ENCODE data around the gene ERMAP. TPM values are rescaled to one million over a fixed set of nuclear protein-coding genes. Genes with fewer than 3 reads are reported as not detected.

The ERMAP gene
- polyA plus RNA-seq, 2 donors, result 5.1 to 5.8 TPM

- Histone ChIP-seq H3K9me3 (ENCODE audit: control insufficient read depth in 2 of 2, insufficient read depth in 1 of 2, low read depth in 1 of 2, low read length in 1 of 2) (no peaks in the 10 kb centered on the region), H3K27ac (ENCODE audit: low read depth in 2 of 2, low read length in 1 of 2) (no peak overlapping the region), H3K4me1 (ENCODE audit: control insufficient read depth in 2 of 2, insufficient read depth in 2 of 2, low read length in 1 of 2) (peaks cover 4% of the 10 kb centered on the region in 2 donors), H3K4me3 (ENCODE audit: low read depth in 1 of 2, low read length in 2 of 2) (no peak overlapping the region), H3K27me3 (ENCODE audit: control insufficient read depth in 1 of 2, insufficient read depth in 2 of 2, low read length in 2 of 2) (no peaks in the 10 kb centered on the region), H3K36me3 (ENCODE audit: control insufficient read depth in 2 of 2, insufficient read depth in 2 of 2, low read length in 1 of 2) (peaks cover 8% of the 10 kb centered on the region in 2 donors)
- WGBS, 2 donors, result 98 to 100% methylated on average over 1 of the region's 1 CpG
Observed at GRCh38 chr1:42780176-42780575, 36.7 kb upstream of the ERMAP start.

- Histone ChIP-seq H3K9me3 (ENCODE audit: control insufficient read depth in 2 of 2, insufficient read depth in 1 of 2, low read depth in 1 of 2, low read length in 1 of 2) (peaks cover 0 to 2% of the 10 kb centered on the region in 2 donors), H3K4me1 (ENCODE audit: control insufficient read depth in 2 of 2, insufficient read depth in 2 of 2, low read length in 1 of 2) (peaks cover 4 to 8% of the 10 kb centered on the region in 2 donors), H3K36me3 (ENCODE audit: control insufficient read depth in 2 of 2, insufficient read depth in 2 of 2, low read length in 1 of 2) (no peaks in the 10 kb centered on the region), H3K27ac (ENCODE audit: low read depth in 2 of 2, low read length in 1 of 2) (no peak overlapping the region), H3K4me3 (ENCODE audit: low read depth in 1 of 2, low read length in 2 of 2) (no peak overlapping the region), H3K27me3 (ENCODE audit: control insufficient read depth in 1 of 2, insufficient read depth in 2 of 2, low read length in 2 of 2) (no peaks in the 10 kb centered on the region)
- 95 to 97% methylated on average over 2 of the region's 2 CpGs for WGBS, 2 donors
Observed at GRCh38 chr1:42783092-42783491, 33.8 kb upstream of the ERMAP start.

DNA sequence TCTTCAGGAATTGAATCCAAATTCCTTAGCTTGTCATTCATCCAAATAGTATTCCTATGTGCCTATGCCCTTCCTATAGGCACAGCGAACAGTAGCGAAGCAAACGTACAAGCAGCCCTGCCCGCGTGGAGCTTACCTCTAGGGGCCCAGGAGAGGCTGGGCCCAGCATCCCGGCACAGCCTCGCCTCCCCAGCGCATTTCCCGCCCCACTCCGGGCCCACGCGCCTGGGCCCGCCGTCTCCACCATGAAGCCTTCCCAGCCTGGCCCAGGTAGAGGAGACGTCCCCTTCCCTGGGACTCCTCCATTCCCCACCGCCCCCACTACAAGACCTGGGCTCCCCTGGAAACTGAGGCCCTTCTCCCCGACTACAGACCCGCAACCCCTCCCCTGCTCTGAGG lies 32.4 kb upstream of the ERMAP start:
- peaks cover 4 to 8% of the 10 kb centered on the region in 2 donors for H3K4me1 ChIP-seq (ENCODE audit: control insufficient read depth in 2 of 2, insufficient read depth in 2 of 2, low read length in 1 of 2)
- no peaks in the 10 kb centered on the region for H3K27me3 ChIP-seq (ENCODE audit: control insufficient read depth in 1 of 2, insufficient read depth in 2 of 2, low read length in 2 of 2)
- H3K4me3 ChIP-seq (ENCODE audit: low read depth in 1 of 2, low read length in 2 of 2), result no peak overlapping the region
- H3K36me3 ChIP-seq (ENCODE audit: control insufficient read depth in 2 of 2, insufficient read depth in 2 of 2, low read length in 1 of 2), result no peaks in the 10 kb centered on the region
- H3K27ac ChIP-seq (ENCODE audit: low read depth in 2 of 2, low read length in 1 of 2), result no peak overlapping the region
- H3K9me3 ChIP-seq (ENCODE audit: control insufficient read depth in 2 of 2, insufficient read depth in 1 of 2, low read depth in 1 of 2, low read length in 1 of 2), result peaks cover 0 to 2% of the 10 kb centered on the region in 2 donors
- 88 to 91% methylated on average over 18 of the region's 18 CpGs for WGBS, 2 donors

DNA sequence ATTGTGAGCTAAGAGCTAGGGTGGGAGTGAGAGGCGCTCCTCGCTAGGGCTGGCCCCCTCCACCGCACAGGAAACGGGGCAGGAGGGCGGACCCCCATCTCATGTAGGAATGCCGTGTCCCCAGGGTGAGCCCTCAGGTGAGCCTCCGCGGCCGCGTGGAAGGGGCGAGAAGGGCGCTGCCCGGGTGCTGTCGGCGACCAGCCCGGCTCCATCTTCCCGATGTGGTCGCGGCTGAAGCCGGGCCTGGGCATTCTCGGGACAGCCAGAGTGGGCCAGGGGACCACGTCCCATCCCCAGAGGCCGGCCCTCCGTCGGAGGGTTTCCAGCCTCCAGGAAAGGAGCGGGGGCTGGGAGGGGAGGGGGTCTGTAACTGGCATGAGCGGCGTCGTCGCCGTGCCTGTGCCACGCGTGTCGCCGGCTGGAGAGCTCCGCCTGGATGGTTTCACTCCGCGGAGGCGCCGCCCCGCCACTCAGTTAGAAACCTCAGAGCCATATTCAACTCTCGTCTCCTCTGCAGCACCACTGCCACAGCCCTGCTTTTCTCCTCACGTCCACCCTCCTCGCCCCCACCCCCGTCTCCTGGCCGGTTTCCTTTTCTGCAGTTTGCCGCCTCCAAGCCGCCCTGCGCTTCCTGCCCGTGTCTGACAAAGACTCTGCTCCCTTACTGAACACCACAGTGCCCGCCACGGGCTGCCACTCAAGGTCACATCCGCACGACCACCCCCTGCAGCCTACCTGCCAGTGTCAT lies 31.8 kb upstream of the ERMAP start, which contains the start of gene TMEM269:
Gene TMEM269 (plus strand): TSS at position 46 of the 748 bp plus-strand sequence. CDS start 4,903 bp downstream, outside the sequence.
- Histone ChIP-seq H3K9me3 (ENCODE audit: control insufficient read depth in 2 of 2, insufficient read depth in 1 of 2, low read depth in 1 of 2, low read length in 1 of 2) (peaks cover 0 to 2% of the 10 kb centered on the region in 2 donors), H3K4me1 (ENCODE audit: control insufficient read depth in 2 of 2, insufficient read depth in 2 of 2, low read length in 1 of 2) (peaks cover 4 to 8% of the 10 kb centered on the region in 2 donors), H3K27me3 (ENCODE audit: control insufficient read depth in 1 of 2, insufficient read depth in 2 of 2, low read length in 2 of 2) (no peaks in the 10 kb centered on the region), H3K27ac (ENCODE audit: low read depth in 2 of 2, low read length in 1 of 2) (no peak within 1 kb of the TSS), H3K36me3 (ENCODE audit: control insufficient read depth in 2 of 2, insufficient read depth in 2 of 2, low read length in 1 of 2) (no peaks in the 10 kb centered on the region), H3K4me3 (ENCODE audit: low read depth in 1 of 2, low read length in 2 of 2) (peak within 1 kb of the TSS; percentile 25 to 33)
- 8 to 12% methylated on average over 51 to 54 of the region's 54 CpGs for WGBS, 2 donors

DNA sequence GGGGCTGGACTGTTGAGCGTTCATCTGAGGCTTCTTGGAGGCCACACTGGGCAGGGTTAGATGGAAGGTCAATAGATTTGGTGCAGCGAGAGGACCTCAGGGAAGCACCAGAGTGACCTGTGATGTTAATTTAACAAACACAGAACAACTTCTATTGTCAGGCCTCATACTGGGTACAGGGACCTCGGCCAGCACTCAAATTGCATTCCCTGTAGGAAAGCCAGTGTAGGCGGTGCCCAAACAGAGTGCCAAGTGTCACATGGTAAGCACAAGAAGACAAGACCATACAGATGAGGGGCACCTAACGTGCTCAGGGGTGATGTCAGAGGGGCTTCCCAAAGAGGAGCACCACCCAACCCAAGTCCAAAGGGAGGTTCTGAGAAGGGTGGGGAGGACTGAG lies 30.8 kb upstream of the ERMAP start:
- Histone ChIP-seq H3K4me1 (ENCODE audit: control insufficient read depth in 2 of 2, insufficient read depth in 2 of 2, low read length in 1 of 2) (peaks cover 4 to 8% of the 10 kb centered on the region in 2 donors), H3K9me3 (ENCODE audit: control insufficient read depth in 2 of 2, insufficient read depth in 1 of 2, low read depth in 1 of 2, low read length in 1 of 2) (peaks cover 0 to 2% of the 10 kb centered on the region in 2 donors), H3K4me3 (ENCODE audit: low read depth in 1 of 2, low read length in 2 of 2) (no peak overlapping the region), H3K36me3 (ENCODE audit: control insufficient read depth in 2 of 2, insufficient read depth in 2 of 2, low read length in 1 of 2) (no peaks in the 10 kb centered on the region), H3K27ac (ENCODE audit: low read depth in 2 of 2, low read length in 1 of 2) (no peak overlapping the region), H3K27me3 (ENCODE audit: control insufficient read depth in 1 of 2, insufficient read depth in 2 of 2, low read length in 2 of 2) (no peaks in the 10 kb centered on the region)
- 82 to 85% methylated on average over 5 of the region's 5 CpGs for WGBS, 2 donors

DNA sequence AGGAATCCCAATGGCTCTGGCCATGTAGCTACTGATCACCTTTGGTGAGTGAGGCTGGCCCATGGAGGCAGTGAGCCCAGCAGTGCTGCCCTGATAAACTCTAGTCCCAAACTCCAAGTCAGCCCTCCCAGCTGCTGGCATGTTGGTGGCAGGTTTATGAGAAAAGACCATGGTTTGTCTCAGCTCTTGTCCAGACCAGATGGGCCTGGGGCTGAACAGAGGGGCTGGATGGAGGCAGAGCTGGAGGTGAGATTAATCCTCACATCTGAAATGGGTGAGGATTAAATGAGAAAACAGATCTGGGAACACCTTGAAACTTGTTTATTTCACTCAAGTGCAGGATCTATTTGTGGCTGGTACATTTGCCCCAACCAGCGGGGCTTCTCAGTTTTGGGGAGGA lies 28.9 kb upstream of the ERMAP start:
- no peak overlapping the region for H3K4me3 ChIP-seq (ENCODE audit: low read depth in 1 of 2, low read length in 2 of 2)
- H3K4me1 ChIP-seq (ENCODE audit: control insufficient read depth in 2 of 2, insufficient read depth in 2 of 2, low read length in 1 of 2), result peaks cover 4 to 8% of the 10 kb centered on the region in 2 donors
- no peaks in the 10 kb centered on the region for H3K27me3 ChIP-seq (ENCODE audit: control insufficient read depth in 1 of 2, insufficient read depth in 2 of 2, low read length in 2 of 2)
- 94 to 100% methylated on average over 1 of the region's 1 CpG for WGBS, 2 donors
- H3K9me3 ChIP-seq (ENCODE audit: control insufficient read depth in 2 of 2, insufficient read depth in 1 of 2, low read depth in 1 of 2, low read length in 1 of 2), result peaks cover 0 to 2% of the 10 kb centered on the region in 2 donors
- H3K27ac ChIP-seq (ENCODE audit: low read depth in 2 of 2, low read length in 1 of 2), result no peak overlapping the region
- no peaks in the 10 kb centered on the region for H3K36me3 ChIP-seq (ENCODE audit: control insufficient read depth in 2 of 2, insufficient read depth in 2 of 2, low read length in 1 of 2)

DNA sequence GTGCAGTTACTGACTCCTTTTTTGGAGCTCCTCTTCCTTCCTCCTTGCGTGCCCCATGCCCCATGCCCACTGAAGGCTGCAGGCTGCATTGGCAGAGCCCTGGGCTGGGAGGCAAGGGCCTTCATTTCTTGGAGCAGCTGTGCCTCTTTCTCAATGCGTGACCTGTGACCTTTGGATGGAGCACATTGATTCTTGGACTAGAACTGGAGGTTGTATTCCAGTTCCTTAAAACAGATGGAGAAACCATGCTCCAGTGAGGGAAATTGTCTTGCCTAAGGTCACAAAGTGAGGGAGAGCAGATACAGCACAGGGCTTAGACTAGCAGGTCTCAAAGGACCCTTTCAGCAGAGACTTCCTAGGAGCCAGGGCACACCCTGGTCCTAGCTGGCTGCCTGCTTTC lies 23.1 kb upstream of the ERMAP start:
- Histone ChIP-seq H3K4me1 (ENCODE audit: control insufficient read depth in 2 of 2, insufficient read depth in 2 of 2, low read length in 1 of 2) (no peaks in the 10 kb centered on the region), H3K27ac (ENCODE audit: low read depth in 2 of 2, low read length in 1 of 2) (no peak overlapping the region), H3K27me3 (ENCODE audit: control insufficient read depth in 1 of 2, insufficient read depth in 2 of 2, low read length in 2 of 2) (no peaks in the 10 kb centered on the region), H3K36me3 (ENCODE audit: control insufficient read depth in 2 of 2, insufficient read depth in 2 of 2, low read length in 1 of 2) (no peaks in the 10 kb centered on the region), H3K4me3 (ENCODE audit: low read depth in 1 of 2, low read length in 2 of 2) (no peak overlapping the region), H3K9me3 (ENCODE audit: control insufficient read depth in 2 of 2, insufficient read depth in 1 of 2, low read depth in 1 of 2, low read length in 1 of 2) (no peaks in the 10 kb centered on the region)
- 91 to 93% methylated on average over 2 of the region's 2 CpGs for WGBS, 2 donors

DNA sequence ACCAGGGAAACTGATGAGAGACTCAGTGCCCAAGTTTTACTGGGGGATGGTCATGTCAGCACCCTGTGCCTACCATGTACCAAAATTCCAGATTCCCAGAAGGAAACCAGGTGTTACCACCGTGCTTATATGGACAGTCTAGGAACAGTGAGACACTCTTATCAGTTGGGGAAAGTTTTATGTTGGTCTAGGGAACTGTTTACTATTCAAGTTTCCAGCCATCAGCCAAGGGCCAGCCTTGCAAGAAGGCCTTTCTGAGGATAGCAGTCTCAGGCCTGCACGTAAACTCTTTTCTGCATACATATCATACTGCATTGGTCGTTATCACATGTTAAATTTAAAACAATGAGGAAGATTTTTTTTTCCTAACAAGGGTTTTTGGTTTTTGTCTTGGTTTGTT lies 19.5 kb upstream of the ERMAP start:
- H3K4me3 ChIP-seq (ENCODE audit: low read depth in 1 of 2, low read length in 2 of 2), result no peak overlapping the region
- H3K9me3 ChIP-seq (ENCODE audit: control insufficient read depth in 2 of 2, insufficient read depth in 1 of 2, low read depth in 1 of 2, low read length in 1 of 2), result no peaks in the 10 kb centered on the region
- no peaks in the 10 kb centered on the region for H3K27me3 ChIP-seq (ENCODE audit: control insufficient read depth in 1 of 2, insufficient read depth in 2 of 2, low read length in 2 of 2)
- WGBS, 2 donors, result 79 to 94% methylated on average over 3 of the region's 3 CpGs
- no peak overlapping the region for H3K27ac ChIP-seq (ENCODE audit: low read depth in 2 of 2, low read length in 1 of 2)
- H3K36me3 ChIP-seq (ENCODE audit: control insufficient read depth in 2 of 2, insufficient read depth in 2 of 2, low read length in 1 of 2), result no peaks in the 10 kb centered on the region
- H3K4me1 ChIP-seq (ENCODE audit: control insufficient read depth in 2 of 2, insufficient read depth in 2 of 2, low read length in 1 of 2), result no peaks in the 10 kb centered on the region

DNA sequence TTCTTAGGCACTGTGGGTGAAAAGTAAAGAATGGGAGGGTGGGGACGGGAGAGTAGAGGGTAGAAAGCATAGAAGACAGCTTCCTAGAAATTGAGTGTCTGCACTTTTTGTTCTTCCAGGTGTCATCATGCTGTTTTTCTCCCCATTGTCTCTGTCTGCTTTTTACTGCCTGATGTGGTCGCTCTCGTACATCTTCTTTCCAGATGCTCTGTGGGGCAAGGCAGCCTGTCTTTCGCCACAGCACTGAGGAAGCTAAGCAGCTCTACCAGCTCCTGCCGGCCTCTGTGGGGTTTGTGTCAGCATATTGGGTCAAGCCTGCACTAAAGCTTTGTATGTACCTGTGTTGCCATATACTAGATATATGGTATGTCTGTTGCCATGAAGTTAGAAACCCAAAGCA lies 18.9 kb upstream of the ERMAP start:
- H3K4me1 ChIP-seq (ENCODE audit: control insufficient read depth in 2 of 2, insufficient read depth in 2 of 2, low read length in 1 of 2), result no peaks in the 10 kb centered on the region
- H3K36me3 ChIP-seq (ENCODE audit: control insufficient read depth in 2 of 2, insufficient read depth in 2 of 2, low read length in 1 of 2), result no peaks in the 10 kb centered on the region
- no peaks in the 10 kb centered on the region for H3K9me3 ChIP-seq (ENCODE audit: control insufficient read depth in 2 of 2, insufficient read depth in 1 of 2, low read depth in 1 of 2, low read length in 1 of 2)
- no peaks in the 10 kb centered on the region for H3K27me3 ChIP-seq (ENCODE audit: control insufficient read depth in 1 of 2, insufficient read depth in 2 of 2, low read length in 2 of 2)
- H3K4me3 ChIP-seq (ENCODE audit: low read depth in 1 of 2, low read length in 2 of 2), result no peak overlapping the region
- no peak overlapping the region for H3K27ac ChIP-seq (ENCODE audit: low read depth in 2 of 2, low read length in 1 of 2)
- WGBS, 2 donors, result 90 to 91% methylated on average over 5 of the region's 5 CpGs

Data from esophagus (tissue), 2 donors.